Gastroesophageal sphincter (tissue), 4 donors: ENCODE data around the gene ERF. TPM values are rescaled to one million over a fixed set of nuclear protein-coding genes. Genes with fewer than 3 reads are reported as not detected.

ENCODE experiments used
- ATAC-seq: fragments of 150-250 bp; one replicate; pipeline ENCODE4 v1.9.1; 2016; ENCODE audit warnings: mild to moderate bottlenecking, moderate library complexity
- H3K27ac ChIP-seq, 4 donors: fragments of 200-600 bp; sonication (generic) in 3 of 4; 1 replicate in 3 of 4; 2 replicates in 1 of 4; pipeline ENCODE4 v1.5.1; 2016 to 2019
- H3K27me3 ChIP-seq: fragments of 200-600 bp; sonication (generic); one replicate; pipeline ENCODE4 v1.5.1; 2019
- H3K36me3 ChIP-seq, 2 donors: fragments of 200-600 bp; sonication (generic); one replicate each; pipeline ENCODE4 v1.5.1; 2019; ENCODE audit warnings: control low read depth in 1 of 2
- H3K4me1 ChIP-seq, 3 donors: fragments of 200-600 bp; sonication (generic); 1 replicate in 2 of 3; 2 replicates in 1 of 3; pipeline ENCODE4 v1.5.1; 2016 to 2019; ENCODE audit warnings: control low read depth in 2 of 3
- H3K4me3 ChIP-seq, 2 donors: fragments of 200-600 bp; sonication (generic); one replicate each; pipeline ENCODE4 v1.5.1; 2019; ENCODE audit warnings: mild to moderate bottlenecking in 1 of 2, moderate library complexity in 1 of 2
- H3K9me3 ChIP-seq, 3 donors: fragments of 200-600 bp; sonication (generic); one replicate each; pipeline ENCODE4 v1.5.1; 2017 to 2019; ENCODE audit warnings: control low read depth in 2 of 3
- EP300 ChIP-seq: sonication (generic); formaldehyde crosslinking; IDR thresholded peaks from one replicate; pipeline ENCODE4 v1.6.1; 2017; ENCODE audit warnings: antibody characterized with exemption, mild to moderate bottlenecking
- POLR2A ChIP-seq, 2 donors: fragments of 450-650 bp; IDR thresholded peaks; one replicate each; pipeline ENCODE4 v1.6.1; 2017; ENCODE audit warnings: antibody characterized with exemption in 2 of 2, mild to moderate bottlenecking in 2 of 2, moderate library complexity in 1 of 2
- POLR2AphosphoS5 ChIP-seq: sonication (generic); formaldehyde crosslinking; IDR thresholded peaks from one replicate; pipeline ENCODE4 v1.6.1; 2017; ENCODE audit warnings: antibody characterized with exemption
- WGBS, 2 donors: methylation state at CpG; one replicate each; pipeline ENCODE4 v1.1.5; 2018; ENCODE audit warnings: low coverage in 1 of 2; 5-methylcytosine and 5-hydroxymethylcytosine counted together
- total RNA-seq, 4 donors: library from RNA; depleted of rRNA; stranded (reverse); fragments of >200 nt; gene quantifications; one replicate each; pipeline ENCODE4 v1.1.0, GENCODE V29; 2016
- TF ChIP-seq, protein P1 (sequence below), 4 experiments: fragments of 200-600 bp in 2 of 4; fragments of 450-650 bp in 2 of 4; sonication (generic) in 1 of 4; IDR thresholded peaks; one replicate each; pipeline ENCODE4 v1.5.1; 2017 to 2019; ENCODE audit warnings: antibody characterized with exemption in 4 of 4, mild to moderate bottlenecking in 2 of 4, moderate library complexity in 2 of 4

The ERF gene
- total RNA-seq, 4 donors from 2014 or later: 28.4 to 46.4 (median 39.9) TPM

DNA sequence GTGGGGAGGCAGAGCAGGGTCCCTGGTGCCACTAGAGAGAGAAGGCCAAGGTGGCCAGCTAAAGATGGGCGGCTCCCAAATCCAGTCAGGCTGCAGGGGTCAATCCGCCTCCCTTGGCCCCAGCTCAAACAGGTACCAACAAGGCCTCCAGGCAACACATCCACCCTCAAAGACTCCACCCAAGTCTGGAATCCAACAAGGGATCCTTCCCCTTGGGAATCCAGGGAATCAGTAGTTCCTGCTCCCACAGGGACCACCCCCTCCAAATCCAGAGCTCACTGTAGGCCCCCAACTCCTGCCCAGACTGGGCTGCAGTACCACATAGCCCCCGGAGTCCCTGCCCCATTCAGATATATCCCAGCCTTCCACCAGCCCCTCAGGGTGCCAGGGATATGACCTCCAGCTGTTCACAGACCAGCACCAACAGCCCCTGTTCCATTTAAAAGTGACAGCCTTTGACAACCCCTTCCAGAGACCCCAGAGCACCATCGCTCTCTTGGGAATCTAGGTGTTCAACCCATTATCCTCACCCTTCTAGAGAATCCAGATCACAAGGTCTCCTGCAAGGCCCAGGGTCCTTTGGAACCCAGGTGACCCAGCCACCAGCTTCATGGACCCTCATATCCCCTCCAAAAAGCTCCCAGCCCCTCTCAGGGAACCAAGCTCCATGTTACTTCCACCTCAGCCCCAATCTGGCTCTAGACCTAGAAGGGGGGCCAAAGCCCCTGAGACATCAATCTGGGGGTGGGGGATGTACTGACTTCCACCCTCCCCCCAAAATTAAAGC, 3.2 kb downstream of the ERF start:
- H3K27ac ChIP-seq: peak overlapping the region; percentile 95 to 98 (median 98)
- peaks cover 0 to 82% (median 44%) of the 10 kb centered on the region in 3 donors for H3K4me1 ChIP-seq
- H3K9me3 ChIP-seq: no peaks in the 10 kb centered on the region
- H3K4me3 ChIP-seq: peak overlapping the region in 1 of 2 donors; percentile 72
- TF ChIP-seq POLR2A (IDR thresholded peaks at IDR 0.05) (no peak), POLR2AphosphoS5 (no peak), EP300 (no peak)
- TF ChIP-seq, protein P1, sequence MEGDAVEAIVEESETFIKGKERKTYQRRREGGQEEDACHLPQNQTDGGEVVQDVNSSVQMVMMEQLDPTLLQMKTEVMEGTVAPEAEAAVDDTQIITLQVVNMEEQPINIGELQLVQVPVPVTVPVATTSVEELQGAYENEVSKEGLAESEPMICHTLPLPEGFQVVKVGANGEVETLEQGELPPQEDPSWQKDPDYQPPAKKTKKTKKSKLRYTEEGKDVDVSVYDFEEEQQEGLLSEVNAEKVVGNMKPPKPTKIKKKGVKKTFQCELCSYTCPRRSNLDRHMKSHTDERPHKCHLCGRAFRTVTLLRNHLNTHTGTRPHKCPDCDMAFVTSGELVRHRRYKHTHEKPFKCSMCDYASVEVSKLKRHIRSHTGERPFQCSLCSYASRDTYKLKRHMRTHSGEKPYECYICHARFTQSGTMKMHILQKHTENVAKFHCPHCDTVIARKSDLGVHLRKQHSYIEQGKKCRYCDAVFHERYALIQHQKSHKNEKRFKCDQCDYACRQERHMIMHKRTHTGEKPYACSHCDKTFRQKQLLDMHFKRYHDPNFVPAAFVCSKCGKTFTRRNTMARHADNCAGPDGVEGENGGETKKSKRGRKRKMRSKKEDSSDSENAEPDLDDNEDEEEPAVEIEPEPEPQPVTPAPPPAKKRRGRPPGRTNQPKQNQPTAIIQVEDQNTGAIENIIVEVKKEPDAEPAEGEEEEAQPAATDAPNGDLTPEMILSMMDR (IDR thresholded peaks at IDR 0.05): no peak
- ATAC-seq: no peak
- H3K27me3 ChIP-seq: no peaks in the 10 kb centered on the region
- WGBS, 2 donors: 43% methylated on average over 1 of the region's 4 CpGs; no CpG with 5 or more reads in 1 of the 2 donors
- peaks cover 0 to 26% of the 10 kb centered on the region in 2 donors for H3K36me3 ChIP-seq

DNA sequence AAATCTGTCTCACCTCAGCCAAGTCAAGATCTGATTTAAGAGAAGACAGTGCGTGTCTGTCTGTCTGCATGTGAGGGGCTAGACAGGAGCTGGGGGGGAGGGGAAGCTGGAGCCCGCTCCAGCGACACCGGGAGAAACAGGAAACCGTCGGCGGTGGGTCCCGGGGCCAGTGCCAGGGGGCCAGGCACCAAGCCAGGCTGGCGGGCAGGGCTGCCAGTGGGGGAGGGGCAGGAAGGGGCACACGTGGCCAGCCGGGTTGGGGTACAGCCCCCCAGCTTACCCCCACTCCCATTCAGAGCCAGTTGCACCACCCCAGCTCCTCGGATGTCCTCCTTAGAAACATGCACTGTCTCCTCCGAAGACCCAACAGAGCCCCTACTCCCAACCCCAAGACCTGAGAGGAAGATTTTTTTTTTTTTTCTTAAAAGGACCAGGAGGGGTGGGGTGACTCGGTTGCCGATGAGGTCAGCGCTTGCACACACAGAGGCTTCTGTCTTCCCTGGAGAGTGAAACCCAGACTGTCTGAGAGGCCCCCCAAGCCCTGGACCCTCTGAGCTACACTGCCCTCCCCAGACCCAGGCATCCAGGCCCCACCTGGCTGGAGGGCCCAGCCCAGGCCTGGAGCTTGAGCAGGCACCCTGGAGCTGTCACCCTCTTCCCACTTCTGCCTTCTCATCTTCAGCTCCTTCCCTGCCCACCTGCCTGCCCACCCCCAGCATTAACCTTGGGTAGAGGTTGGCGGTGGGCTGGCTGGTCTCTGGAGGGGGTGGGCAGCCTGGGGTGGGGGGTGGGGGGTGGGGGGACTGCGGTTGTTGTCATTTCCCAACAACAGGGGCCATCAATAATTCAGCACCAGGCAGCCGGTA, 4.0 kb downstream of the ERF start:
- Histone ChIP-seq H3K4me3 (peak overlapping the region in 1 of 2 donors; percentile 72), H3K9me3 (no peaks in the 10 kb centered on the region), H3K4me1 (peaks cover 0 to 82% (median 45%) of the 10 kb centered on the region in 3 donors), H3K27ac (peak overlapping the region; percentile 3 to 98 (median 96)), H3K36me3 (peaks cover 0 to 26% of the 10 kb centered on the region in 2 donors), H3K27me3 (no peaks in the 10 kb centered on the region)
- no peak for ATAC-seq
- 0 to 5% methylated on average over 7 to 10 of the region's 19 CpGs for WGBS, 2 donors
- TF ChIP-seq POLR2A (IDR thresholded peaks at IDR 0.05): no peak
- no peak for TF ChIP-seq EP300
- no peak for TF ChIP-seq POLR2AphosphoS5
- TF ChIP-seq, protein P1 (IDR thresholded peaks at IDR 0.05): no peak

DNA sequence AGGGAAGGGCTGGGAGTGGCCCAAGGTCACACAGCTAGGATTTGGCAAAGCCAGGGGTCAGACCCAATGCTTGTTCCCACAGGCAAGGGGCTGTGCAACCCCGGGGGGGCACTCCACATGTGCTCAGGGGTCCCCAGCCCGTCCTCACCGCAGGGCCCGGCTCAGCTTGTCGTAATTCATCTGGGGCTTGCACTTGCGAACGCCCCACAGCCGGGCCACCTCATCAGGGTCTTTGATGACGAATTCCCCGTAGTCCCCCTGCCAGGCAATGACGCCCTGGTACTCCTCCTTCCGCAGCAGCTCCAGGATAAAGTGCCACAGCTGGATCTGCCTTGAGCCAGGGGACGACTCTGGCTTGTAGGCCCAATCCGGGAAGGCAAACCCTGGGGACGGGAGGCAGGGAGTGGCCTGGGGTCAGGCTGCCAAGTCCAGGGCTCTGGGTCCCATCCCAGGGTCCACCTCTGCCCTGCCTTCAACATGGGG, 4.7 kb downstream of the ERF start:
- H3K9me3 ChIP-seq: no peaks in the 10 kb centered on the region
- no peak for ATAC-seq
- WGBS, 2 donors: no CpG with 5 or more reads among the region's 15 CpGs

DNA sequence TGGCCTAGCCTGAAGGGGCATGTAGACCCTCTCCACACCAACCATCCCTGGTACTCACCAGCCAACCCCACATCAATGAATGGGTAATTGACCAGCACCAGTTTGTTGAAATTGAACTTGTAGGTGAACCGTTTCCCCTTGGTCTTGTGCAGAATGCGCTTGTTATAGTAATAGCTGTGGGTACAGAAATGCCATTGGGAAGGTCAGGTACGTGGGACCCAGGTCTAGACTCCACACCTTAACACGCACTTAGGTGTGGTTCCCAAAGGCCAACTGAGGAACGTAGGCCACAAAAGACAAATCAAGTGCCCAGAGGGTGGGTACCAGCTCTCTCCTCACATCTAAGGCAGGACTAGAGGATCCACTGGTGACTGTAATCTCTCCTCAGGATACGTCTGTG, 5.2 kb downstream of the ERF start:
- Histone ChIP-seq H3K27ac (peak overlapping the region in 3 of 4 donors; percentile 95 to 98 (median 98)), H3K4me1 (peaks cover 0 to 84% (median 55%) of the 10 kb centered on the region in 3 donors), H3K4me3 (no peak overlapping the region), H3K27me3 (no peaks in the 10 kb centered on the region), H3K36me3 (peaks cover 0 to 26% of the 10 kb centered on the region in 2 donors), H3K9me3 (no peaks in the 10 kb centered on the region)
- no peak for ATAC-seq
- TF ChIP-seq POLR2A (IDR thresholded peaks at IDR 0.05) (no peak), POLR2AphosphoS5 (no peak), EP300 (no peak)
- TF ChIP-seq, protein P1 (IDR thresholded peaks at IDR 0.05): no peak
- WGBS, 2 donors: 33 to 82% methylated on average over 1 to 3 of the region's 6 CpGs

More for the DNA sequence above, 4.7 kb downstream of the ERF start:
- H3K4me3 ChIP-seq: peak overlapping the region in 1 of 2 donors; percentile 72
- peaks cover 0 to 26% of the 10 kb centered on the region in 2 donors for H3K36me3 ChIP-seq
- no peak for TF ChIP-seq POLR2AphosphoS5
- no peak for TF ChIP-seq EP300
- TF ChIP-seq, protein P1 (IDR thresholded peaks at IDR 0.05): no peak
- TF ChIP-seq POLR2A (IDR thresholded peaks at IDR 0.05): no peak
- H3K27me3 ChIP-seq: no peaks in the 10 kb centered on the region
- H3K27ac ChIP-seq: peak overlapping the region; percentile 3 to 98 (median 96)
- peaks cover 0 to 82% (median 52%) of the 10 kb centered on the region in 3 donors for H3K4me1 ChIP-seq
